Calu3 (cell line): ENCODE results near the gene GAK. TPM values are rescaled to one million over a fixed set of nuclear protein-coding genes. Genes with fewer than 3 reads are reported as not detected.

Experiments
- BruUV-seq: library from RNA; stranded (reverse); fragments of 400-500 nt; replicated peaks from 2 replicates; lab custom pipeline; 2021; lab: Mats Ljungman, UMichigan
- CTCF ChIA-PET: fragments of 300-600 bp; sonication (Branson Sonifier 250); formaldehyde crosslinking; loops from one replicate; lab custom pipeline; 2022; ENCODE audit warnings: antibody characterized with exemption; lab: Charles Lee
- DNase-seq: peaks from one replicate; pipeline ENCODE4 v3.0.0; 2022
- H3K27ac Mint-ChIP-seq: one replicate; pipeline ENCODE4 v1.8.0; 2022; ENCODE audit warnings: mixed read lengths; ENCODE audit not compliant: unreplicated experiment
- H3K27me3 Mint-ChIP-seq: one replicate; pipeline ENCODE4 v1.8.0; 2022; ENCODE audit warnings: mixed read lengths; ENCODE audit not compliant: unreplicated experiment
- H3K36me3 Mint-ChIP-seq: one replicate; pipeline ENCODE4 v1.8.0; 2022; ENCODE audit warnings: mild to moderate bottlenecking, moderate library complexity, mixed read lengths; ENCODE audit not compliant: insufficient read depth, unreplicated experiment
- H3K4me1 Mint-ChIP-seq: one replicate; pipeline ENCODE4 v1.8.0; 2022; ENCODE audit warnings: mild to moderate bottlenecking, low read depth, mixed read lengths; ENCODE audit not compliant: unreplicated experiment
- H3K4me3 Mint-ChIP-seq: one replicate; pipeline ENCODE4 v1.8.0; 2022; ENCODE audit warnings: mild to moderate bottlenecking, low read depth, moderate library complexity, mixed read lengths; ENCODE audit not compliant: unreplicated experiment
- H3K9me3 Mint-ChIP-seq: one replicate; pipeline ENCODE4 v1.8.0; 2022; ENCODE audit warnings: low read depth, mixed read lengths; ENCODE audit not compliant: unreplicated experiment
- intact Hi-C: fragments of 100-400 bp; cut with micrococcal nuclease; formaldehyde crosslinking; loops from one replicate; pipeline ENCODE4 v1.10.0; 2022; ENCODE audit not compliant: unreplicated experiment
- total RNA-seq: library from RNA; stranded (reverse); gene quantifications from 2 replicates; pipeline ENCODE4 v1.2.3, GENCODE V29; 2022
- TF ChIP-seq, protein P1 (sequence below): fragments of 200-600 bp; IDR thresholded peaks from one replicate; pipeline ENCODE4 v1.8.0; 2022; ENCODE audit warnings: antibody characterized with exemption; ENCODE audit not compliant: unreplicated experiment

Gene GAK
- total RNA-seq, 1 experiment from 2014 or later, result 94.1 TPM

DNA sequence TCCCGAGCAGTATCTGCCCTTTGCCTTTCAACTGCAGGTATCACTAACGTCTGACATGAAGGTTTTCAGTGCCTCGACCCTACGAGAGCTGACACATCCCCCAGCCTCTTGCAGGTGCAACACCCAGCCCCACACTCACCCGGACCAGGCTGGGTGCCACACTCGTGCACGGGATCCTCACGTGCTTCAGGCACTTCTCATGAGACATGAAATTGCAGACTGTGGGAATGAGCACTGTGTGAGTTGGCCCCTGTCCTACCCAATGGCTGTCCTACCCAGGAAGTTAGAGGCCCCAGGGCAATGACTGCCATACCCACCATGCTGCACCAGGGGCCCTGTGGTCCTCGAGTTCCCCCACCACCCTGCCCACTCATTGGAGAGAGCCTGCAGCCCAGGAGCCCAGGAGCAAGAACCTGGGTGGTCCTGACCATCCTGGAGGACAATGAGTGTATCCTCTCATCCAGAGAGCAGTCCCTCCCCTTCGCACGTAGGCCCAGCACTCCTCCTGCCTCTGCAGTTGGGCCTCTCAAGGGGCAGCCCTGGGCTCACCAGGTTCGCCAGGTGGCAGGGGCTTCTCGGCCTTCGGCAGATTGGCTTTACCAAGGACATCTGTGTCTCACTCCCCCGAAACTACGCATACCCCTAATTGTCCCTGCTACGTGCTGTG lies 38.9 kb upstream of the GAK start:
- intact Hi-C loops, result no loop called here
- BruUV-seq, result no TSS peak
- no peak overlapping the region for H3K27ac Mint-ChIP-seq
- H3K27me3 Mint-ChIP-seq, result no peaks in the 10 kb centered on the region
- H3K36me3 Mint-ChIP-seq, result peaks cover 10% of the 10 kb centered on the region
- DNase-seq, result no peak
- TF ChIP-seq, protein P1, sequence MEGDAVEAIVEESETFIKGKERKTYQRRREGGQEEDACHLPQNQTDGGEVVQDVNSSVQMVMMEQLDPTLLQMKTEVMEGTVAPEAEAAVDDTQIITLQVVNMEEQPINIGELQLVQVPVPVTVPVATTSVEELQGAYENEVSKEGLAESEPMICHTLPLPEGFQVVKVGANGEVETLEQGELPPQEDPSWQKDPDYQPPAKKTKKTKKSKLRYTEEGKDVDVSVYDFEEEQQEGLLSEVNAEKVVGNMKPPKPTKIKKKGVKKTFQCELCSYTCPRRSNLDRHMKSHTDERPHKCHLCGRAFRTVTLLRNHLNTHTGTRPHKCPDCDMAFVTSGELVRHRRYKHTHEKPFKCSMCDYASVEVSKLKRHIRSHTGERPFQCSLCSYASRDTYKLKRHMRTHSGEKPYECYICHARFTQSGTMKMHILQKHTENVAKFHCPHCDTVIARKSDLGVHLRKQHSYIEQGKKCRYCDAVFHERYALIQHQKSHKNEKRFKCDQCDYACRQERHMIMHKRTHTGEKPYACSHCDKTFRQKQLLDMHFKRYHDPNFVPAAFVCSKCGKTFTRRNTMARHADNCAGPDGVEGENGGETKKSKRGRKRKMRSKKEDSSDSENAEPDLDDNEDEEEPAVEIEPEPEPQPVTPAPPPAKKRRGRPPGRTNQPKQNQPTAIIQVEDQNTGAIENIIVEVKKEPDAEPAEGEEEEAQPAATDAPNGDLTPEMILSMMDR, result no peak
- CTCF ChIA-PET, result no interaction called here
- H3K9me3 Mint-ChIP-seq, result no peaks in the 10 kb centered on the region
- no peak overlapping the region for H3K4me3 Mint-ChIP-seq
- H3K4me1 Mint-ChIP-seq, result peaks cover 7% of the 10 kb centered on the region

DNA sequence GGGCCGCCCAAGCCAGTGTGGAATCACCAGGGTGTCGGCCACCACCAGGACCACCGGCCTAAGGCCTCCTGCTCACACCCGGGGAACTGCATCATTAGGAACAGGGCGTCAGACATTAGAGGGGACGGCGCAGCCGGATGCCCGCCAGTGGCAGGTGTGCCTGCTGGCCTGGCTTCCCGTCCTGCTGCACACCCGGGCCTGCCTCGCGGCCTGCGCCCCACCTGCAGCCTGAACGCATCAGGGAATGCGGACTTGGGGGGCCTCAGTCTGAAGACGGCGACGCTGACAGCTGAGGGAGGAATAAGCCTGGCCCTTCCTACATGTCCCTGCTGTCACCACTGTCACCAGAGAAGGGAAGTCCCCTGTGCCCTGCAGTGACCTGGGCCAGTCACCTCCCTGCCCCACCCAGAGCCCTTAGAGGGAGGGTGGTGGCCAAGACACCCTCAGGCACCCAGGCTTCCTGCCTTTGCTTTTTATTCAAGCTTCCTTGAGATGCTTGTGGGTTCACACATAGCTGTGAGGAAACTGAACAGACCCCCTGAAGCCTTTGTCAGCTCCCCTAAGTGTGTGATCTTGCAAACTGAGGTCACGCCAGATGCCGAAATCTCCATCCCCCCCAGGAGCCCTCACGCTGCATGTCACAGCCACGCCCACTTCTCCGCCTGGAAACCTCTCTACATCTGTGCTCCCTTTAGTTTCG lies 38.1 kb upstream of the GAK start:
- H3K27me3 Mint-ChIP-seq, result no peaks in the 10 kb centered on the region
- BruUV-seq, result no TSS peak
- no peaks in the 10 kb centered on the region for H3K9me3 Mint-ChIP-seq
- no peak overlapping the region for H3K4me3 Mint-ChIP-seq
- TF ChIP-seq, protein P1, result no peak
- intact Hi-C loops, result no loop called here
- CTCF ChIA-PET, result no interaction called here
- peaks cover 10% of the 10 kb centered on the region for H3K36me3 Mint-ChIP-seq
- no peak overlapping the region for H3K27ac Mint-ChIP-seq
- peaks cover 7% of the 10 kb centered on the region for H3K4me1 Mint-ChIP-seq
- DNase-seq, result no peak

DNA sequence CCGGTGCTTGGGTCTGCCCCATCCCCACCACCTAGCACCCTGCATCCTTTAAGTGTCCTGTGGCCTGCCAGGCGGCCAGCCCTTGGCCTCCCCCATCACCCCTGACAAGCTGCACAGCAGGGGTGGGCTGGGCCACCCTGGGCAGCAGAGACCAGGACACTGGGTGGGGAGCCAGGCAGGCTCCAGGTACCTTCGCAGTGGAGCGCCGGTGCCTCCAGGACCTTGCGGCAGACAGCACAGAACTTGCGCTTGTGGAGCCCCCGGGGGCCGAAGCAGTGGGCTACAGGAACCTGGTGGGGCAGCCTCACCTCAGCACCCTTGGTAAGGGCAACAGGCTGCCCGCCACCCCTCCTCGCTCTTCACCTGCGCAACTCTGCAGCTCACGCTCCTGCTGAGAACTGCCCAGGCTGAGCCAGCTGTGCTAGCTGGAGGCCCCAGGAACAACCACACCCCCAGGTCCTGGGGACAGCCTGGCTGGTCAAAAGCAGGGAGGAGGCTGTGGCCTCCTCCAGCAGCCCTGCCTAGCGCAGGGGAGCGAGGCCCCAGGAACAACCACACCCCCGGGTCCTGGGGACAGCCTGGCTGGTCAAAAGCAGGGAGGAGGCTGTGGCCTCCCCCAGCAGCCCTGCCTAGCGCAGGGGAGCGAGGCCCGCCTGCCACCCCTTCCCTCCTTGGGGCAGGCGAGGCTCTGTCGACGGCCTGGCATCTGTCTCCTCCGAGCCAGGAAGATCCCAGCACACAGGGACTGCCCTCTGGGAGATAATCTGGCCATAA lies 36.7 kb upstream of the GAK start:
- Mint-ChIP-seq H3K36me3 (peaks cover 10% of the 10 kb centered on the region), H3K4me1 (peaks cover 7% of the 10 kb centered on the region), H3K27ac (no peak overlapping the region), H3K27me3 (no peaks in the 10 kb centered on the region), H3K9me3 (no peaks in the 10 kb centered on the region), H3K4me3 (no peak overlapping the region)
- CTCF ChIA-PET, result no interaction called here
- TF ChIP-seq, protein P1, result no peak
- no TSS peak for BruUV-seq
- intact Hi-C loops, result no loop called here
- DNase-seq, result no peak

DNA sequence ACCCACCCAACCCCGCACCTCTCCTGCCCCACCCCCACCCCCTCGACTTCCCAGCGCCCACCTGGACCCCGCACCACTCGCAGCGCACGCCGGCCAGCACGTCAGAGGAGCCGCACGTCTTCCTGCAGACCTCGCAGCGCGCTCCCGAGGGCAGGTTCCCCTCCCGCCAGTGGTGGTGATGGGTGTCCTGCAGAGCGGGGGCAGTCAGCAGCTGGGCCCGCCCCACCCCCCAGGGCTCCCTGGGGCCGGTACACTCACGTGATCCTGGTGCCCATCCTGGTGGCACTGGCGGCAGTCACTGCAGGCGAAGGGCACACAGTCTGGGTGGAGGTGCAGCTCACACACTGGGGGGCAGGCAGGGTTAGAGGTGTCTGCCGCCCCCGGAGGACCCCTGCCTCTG lies 36.1 kb upstream of the GAK start:
- Mint-ChIP-seq H3K9me3 (no peaks in the 10 kb centered on the region), H3K27me3 (no peaks in the 10 kb centered on the region), H3K4me3 (no peak overlapping the region), H3K36me3 (peaks cover 10% of the 10 kb centered on the region), H3K27ac (no peak overlapping the region), H3K4me1 (peaks cover 7% of the 10 kb centered on the region)
- intact Hi-C loops, result no loop called here
- TF ChIP-seq, protein P1, result no peak
- no peak for DNase-seq
- CTCF ChIA-PET, result no interaction called here
- BruUV-seq, result no TSS peak
